NCI-H1105 (cell line): Measurements from ENCODE around the gene MRO.
A peak's percentile ranks its signal among the peaks of the same experiment; 100 is the strongest.
"Not testable (repeated sequence)": the region's sequence is repeated elsewhere in the genome, so short reads cannot be mapped to it uniquely, and the experiment has no call there.

Source experiments
- DNase-seq: peaks from one replicate; lab custom pipeline; 2025; lab: John Stamatoyannopoulos, UW

The MRO gene

GRCh38 chr18:50819728-50820378, at the start of gene MRO:
Gene MRO (minus strand): TSS chr18:50820016. CDS start chr18:50809400, 10,616 bp downstream.
- peak; percentile 79 for DNase-seq

GRCh38 chr18:50869150-50869549, 49.3 kb upstream of the MRO start:
- DNase-seq, result no peak

- no peak for DNase-seq
These were observed 46.9 kb upstream of the MRO start for GRCh38 chr18:50866765-50867164.

GRCh38 chr18:50863840-50864375, 44.1 kb upstream of the MRO start:
- no peak for DNase-seq

- no peak for DNase-seq
These were observed 42.6 kb upstream of the MRO start for GRCh38 chr18:50862401-50862800.

GRCh38 chr18:50861617-50862016, 41.8 kb upstream of the MRO start:
- no peak for DNase-seq

GRCh38 chr18:50859793-50860555, 40.2 kb upstream of the MRO start:
- no peak for DNase-seq

GRCh38 chr18:50857694-50858093, 37.9 kb upstream of the MRO start:
- no peak for DNase-seq

- DNase-seq, result not testable (repeated sequence)
These were observed 37.4 kb upstream of the MRO start for GRCh38 chr18:50857166-50857565.

GRCh38 chr18:50855976-50856757, 36.4 kb upstream of the MRO start:
- DNase-seq, result no peak

GRCh38 chr18:50853863-50854271, 34.1 kb upstream of the MRO start:
- no peak for DNase-seq

- no peak for DNase-seq
These were observed 30.7 kb upstream of the MRO start for GRCh38 chr18:50850307-50851065.

GRCh38 chr18:50849419-50849821, 29.6 kb upstream of the MRO start:
- DNase-seq, result no peak

- DNase-seq, result no peak
These were observed 29.2 kb upstream of the MRO start for GRCh38 chr18:50848991-50849390.

- no peak for DNase-seq
These were observed 28.3 kb upstream of the MRO start for GRCh38 chr18:50848061-50848551.

- DNase-seq, result no peak
These were observed 27.4 kb upstream of the MRO start for GRCh38 chr18:50847192-50847591.

- no peak for DNase-seq
These were observed 25.1 kb upstream of the MRO start for GRCh38 chr18:50844960-50845359.

- DNase-seq, result no peak
These were observed 24.7 kb upstream of the MRO start for GRCh38 chr18:50844554-50844953.

- no peak for DNase-seq
These were observed 23.0 kb upstream of the MRO start for GRCh38 chr18:50842846-50843245.

- no peak for DNase-seq
These were observed 20.2 kb upstream of the MRO start for GRCh38 chr18:50839996-50840395.

- no peak for DNase-seq
These were observed 19.5 kb upstream of the MRO start for GRCh38 chr18:50839341-50839740.

- DNase-seq, result no peak
These were observed 16.7 kb upstream of the MRO start for GRCh38 chr18:50836521-50836957.
